HG03378 (cell line): Measurements from ENCODE around the gene TMEM74B.
"Not testable (repeated sequence)": the region's sequence is repeated elsewhere in the genome, so short reads cannot be mapped to it uniquely, and the experiment has no call there.

Experiments
- ATAC-seq: cut with Tn5 transposase; IDR thresholded peaks from one replicate; pipeline ENCODE4 v1.9.1; 2021; ENCODE audit warnings: mild to moderate bottlenecking, moderate library complexity; ENCODE audit not compliant: unreplicated experiment

The TMEM74B gene

DNA sequence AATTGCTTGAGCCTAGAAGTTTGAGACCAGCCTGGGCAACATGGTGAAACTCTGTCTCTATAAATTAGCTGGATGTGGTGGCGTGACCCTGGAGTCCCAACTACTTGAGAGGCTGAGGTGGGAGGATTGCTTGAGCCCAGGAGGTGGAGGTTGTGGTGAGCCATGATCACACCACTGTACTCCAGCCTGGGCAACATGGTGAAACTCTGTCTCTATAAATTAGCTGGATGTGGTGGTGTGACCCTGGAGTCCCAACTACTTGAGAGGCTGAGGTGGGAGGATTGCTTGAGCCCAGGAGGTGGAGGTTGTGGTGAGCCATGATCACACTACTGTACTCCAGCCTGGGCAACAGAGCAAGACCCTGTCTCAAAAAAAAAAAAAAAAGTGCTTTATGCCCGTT lies 35.0 kb downstream of the TMEM74B start:
- not testable (repeated sequence) for ATAC-seq

DNA sequence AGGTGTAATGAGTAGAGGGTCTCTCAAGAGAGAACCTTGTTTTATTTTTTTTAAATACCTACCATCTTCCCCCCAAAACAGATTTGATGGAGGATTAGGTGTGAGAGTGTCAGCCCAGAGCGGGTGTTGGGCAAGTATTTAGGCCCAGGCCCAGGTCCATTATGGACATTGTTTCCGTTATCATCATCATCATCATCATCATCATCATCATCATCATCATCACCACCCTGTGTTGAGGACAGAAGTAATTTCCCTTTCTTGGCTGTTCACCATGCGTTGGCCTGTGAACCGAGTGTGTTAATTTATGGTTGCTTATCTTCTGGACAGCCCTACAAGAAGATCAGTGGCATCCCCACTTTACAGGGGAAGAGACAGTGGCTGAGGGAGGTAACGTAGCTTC lies 37.8 kb downstream of the TMEM74B start:
- no peak for ATAC-seq

DNA sequence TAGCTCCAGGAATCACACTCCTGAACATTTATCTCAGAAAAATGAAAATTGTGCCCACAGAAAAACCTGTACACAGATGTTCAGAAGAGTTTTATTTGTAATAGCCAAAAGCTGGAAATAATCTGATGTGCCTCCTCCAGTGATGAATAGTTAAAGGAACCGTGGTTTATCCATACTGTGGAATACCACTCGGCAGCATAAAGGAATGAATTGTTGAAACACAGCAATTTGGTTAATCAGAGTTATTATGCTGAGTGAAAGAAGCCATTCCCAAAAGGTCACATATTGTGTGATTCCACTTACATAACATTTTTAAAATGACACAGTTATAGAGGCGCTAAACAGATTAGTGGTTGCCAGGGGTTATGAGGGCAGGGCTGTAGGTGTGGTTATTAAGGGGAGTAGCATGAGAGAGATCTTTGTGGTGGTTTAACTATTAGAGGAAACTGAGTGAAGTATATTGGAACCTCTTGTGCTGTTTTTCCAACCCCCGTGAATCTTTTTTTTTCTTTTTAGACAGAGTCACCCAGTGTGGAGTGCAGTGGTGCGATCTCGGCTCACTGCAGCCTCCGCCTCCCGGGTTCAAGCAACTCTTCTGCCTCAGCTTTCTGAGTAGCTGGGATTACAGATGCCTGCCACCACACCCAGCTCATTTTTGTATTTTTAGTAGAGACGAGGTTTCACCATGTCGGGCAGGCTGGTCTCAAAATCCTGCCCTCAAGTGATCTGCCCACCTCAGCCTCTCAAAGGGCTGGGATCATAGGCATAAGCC lies 40.2 kb downstream of the TMEM74B start:
- no peak for ATAC-seq

DNA sequence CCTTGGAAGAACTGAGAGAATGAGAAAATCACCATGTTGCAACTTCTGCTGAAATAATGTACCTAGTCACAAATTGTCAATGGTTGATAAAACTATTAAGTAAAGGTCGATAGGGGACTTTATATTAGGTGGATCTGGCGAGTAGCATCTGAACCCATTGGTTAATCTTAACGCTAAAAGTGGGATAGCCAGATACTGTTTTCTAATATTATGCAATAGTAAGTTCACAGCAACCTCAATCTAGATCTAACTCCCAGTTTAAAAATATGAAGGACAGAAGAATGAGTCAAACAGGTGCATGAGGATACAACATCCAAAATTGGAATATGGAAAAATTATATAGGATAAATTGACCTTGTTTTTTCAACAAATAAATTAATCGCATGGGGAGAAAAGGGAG lies 47.5 kb downstream of the TMEM74B start:
- ATAC-seq = no peak

DNA sequence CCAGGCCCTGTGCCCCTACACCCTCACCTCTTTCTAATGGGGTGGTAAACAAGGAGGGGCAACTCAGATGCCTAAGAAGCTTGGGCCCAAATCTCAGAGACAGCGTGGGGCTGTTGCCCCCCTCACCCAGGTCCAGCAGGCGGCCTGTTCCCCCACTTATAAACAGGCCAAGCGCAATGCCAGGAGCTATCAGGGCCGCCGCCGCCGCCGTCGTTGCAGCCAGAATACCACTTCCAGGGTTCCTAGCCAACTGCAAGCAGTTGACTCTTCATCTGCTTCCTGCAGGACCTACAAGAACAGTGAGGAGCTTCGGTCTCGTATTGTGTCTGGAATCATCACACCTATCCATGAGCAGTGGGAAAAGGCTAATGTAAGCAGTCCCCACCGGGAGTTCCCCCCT lies 49.9 kb downstream of the TMEM74B start:
- no peak for ATAC-seq

DNA sequence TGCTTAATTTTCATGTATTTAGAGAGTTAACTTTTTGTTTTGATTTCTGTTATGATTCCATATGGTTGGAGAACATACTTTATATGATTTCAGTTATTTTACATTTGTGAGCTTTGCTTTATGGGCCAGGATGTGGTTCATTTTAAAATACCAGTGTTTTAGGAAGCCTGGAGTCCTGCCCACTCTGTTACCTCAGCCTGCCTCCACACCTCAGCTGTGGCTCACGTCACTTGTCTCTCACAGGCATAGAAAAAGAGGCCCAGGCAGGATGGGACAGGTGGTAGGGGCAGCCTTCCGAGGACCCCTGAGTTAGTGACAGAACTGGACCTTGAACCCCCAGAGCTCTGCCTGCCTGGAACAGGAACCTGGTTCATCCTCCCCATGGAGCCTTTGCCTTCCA lies 50.4 kb downstream of the TMEM74B start:
- no peak for ATAC-seq

DNA sequence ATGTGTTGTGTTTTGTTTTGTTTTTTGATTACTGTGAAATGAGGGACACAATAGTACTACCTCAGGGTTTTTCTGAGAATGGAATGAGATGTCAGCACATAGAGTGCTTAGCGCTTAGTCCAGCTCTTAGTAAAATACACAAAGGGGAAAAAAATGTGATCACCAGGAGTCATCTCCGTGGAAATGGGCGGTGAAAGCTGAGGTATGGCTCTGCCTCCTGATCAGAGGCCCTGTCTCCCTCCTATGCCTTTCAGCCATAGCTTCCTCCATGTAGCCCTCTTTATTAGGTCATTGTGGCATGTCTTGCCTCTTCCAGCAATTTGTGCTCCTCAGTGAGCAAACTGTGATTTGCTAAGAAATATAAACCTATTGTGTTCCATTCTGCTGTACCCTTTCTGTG lies 53.4 kb downstream of the TMEM74B start:
- ATAC-seq = no peak

DNA sequence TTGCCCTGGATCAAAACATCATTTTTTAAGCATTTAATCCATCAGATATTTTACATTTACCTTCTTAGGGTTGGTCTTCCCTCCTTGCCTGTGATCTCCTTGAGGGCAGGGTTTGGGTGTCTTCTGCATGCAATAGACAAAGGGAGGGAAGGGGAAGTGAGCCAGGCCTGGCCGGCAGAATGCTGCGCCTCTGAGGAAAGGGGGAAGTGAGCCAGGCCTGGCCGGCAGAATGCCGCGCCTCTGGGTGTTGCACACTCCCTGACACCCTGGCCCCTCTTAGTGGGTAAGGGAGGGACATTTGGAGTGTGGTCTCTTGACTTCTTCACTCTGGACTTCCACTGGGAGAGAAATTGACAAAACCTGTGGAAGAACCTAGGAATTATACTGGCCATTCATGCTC lies 53.9 kb downstream of the TMEM74B start:
- no peak for ATAC-seq
